ENCODE data around the gene EIF4B. TPM values are rescaled to one million over a fixed set of nuclear protein-coding genes. Genes with fewer than 3 reads are reported as not detected.
A peak's percentile ranks its signal among the peaks of the same experiment; 100 is the strongest.

The EIF4B gene
- total RNA-seq, 1 experiment from 2014 or later, result 809 TPM

GRCh38 chr12:53048780-53049401 is 42.6 kb downstream of the EIF4B start:
- Histone ChIP-seq H3K4me1 (ENCODE audit: control insufficient read depth in 1 of 2, insufficient read depth in 2 of 2, low read length in 2 of 2) (peaks cover 71 to 95% of the 10 kb centered on the region in 2 experiments), H3K4me2 (ENCODE audit: low read length) (peak overlapping the region; percentile 97), H3K9me3 (ENCODE audit: control insufficient read depth in 1 of 2, insufficient read depth in 1 of 2, low read depth in 1 of 2, low read length in 2 of 2) (no peaks in the 10 kb centered on the region), H3K4me3 (replicated peaks in 1 of 2; ENCODE audit: low read depth in 1 of 2, low read length in 2 of 2) (peak overlapping the region; percentile 53 to 59), H3K27me3 (ENCODE audit: insufficient read depth, low read length) (no peaks in the 10 kb centered on the region), H3K36me3 (ENCODE audit: control insufficient read depth in 1 of 2, insufficient read depth in 2 of 2, low read length in 2 of 2) (no peaks in the 10 kb centered on the region), H3K27ac (ENCODE audit: low read depth, low read length) (peak overlapping the region; percentile 91), H2AFZ (ENCODE audit: low read depth, low read length, poor library complexity, severe bottlenecking) (no peak overlapping the region), H4K20me1 (ENCODE audit: insufficient read depth) (no peaks in the 10 kb centered on the region), H3K79me2 (ENCODE audit: insufficient read depth, low read length) (peaks cover 23% of the 10 kb centered on the region; the same call in 1 of the 2 replicates), H3K9ac (ENCODE audit: low read length) (peak overlapping the region; percentile 75), H3K9me2 (ENCODE audit: insufficient read depth) (no peaks in the 10 kb centered on the region)
- DNase-seq (ENCODE audit: low read depth, low spot score) (no peak), ATAC-seq (no peak)
- POLR2A ChIA-PET, result interaction anchor here (0.8 to 2.3 kb wide), 5 partner anchors 30 to 142 kb away, joined by 3 to 12 read pairs (median 6); partner anchors contain the start of genes CSAD, EIF4B, SPRYD3 and ZNF740
- intact Hi-C loops (cut with micrococcal nuclease), result loop anchor here (5.0 kb wide), 2 partner anchors 42 to 318 kb away; partner anchors contain the start of gene EIF4B
- BruUV-seq (replicated peaks), result no TSS peak
- CTCF ChIA-PET, result interaction anchor here (0.7 to 2.8 kb wide), 10 partner anchors 9 to 164 kb away, joined by 3 to 20 read pairs (median 7); partner anchors contain the start of genes CSAD and ZNF740
- RAD21 ChIA-PET (ENCODE audit: low non-redundant PET in 1 of 2, low total read pairs in 2 of 2, uncharacterized antibody in 2 of 2, unreplicated experiment in 2 of 2), result interaction anchor here (0.6 to 2.1 kb wide), 3 partner anchors 12 to 88 kb away, joined by 4 to 7 read pairs (median 5); no protein-coding TSS in a partner anchor
- TF ChIP-seq CEBPB (IDR thresholded peaks at IDR 0.05; ENCODE audit: low read depth), result no peak
- TF ChIP-seq ATF3 (IDR thresholded peaks at IDR 0.05), result no peak
- TF ChIP-seq ZFX (IDR thresholded peaks at IDR 0.05), result 0 out of 2 replicates have a peak, but pooled peaks have one; percentile 62

GRCh38 chr12:53049571-53050318 is 43.5 kb downstream of the EIF4B start, which contains the start of gene TNS2:
TNS2 (plus strand) TSS chr12:53050065; CDS start chr12:53050186, 121 bp downstream.
- Histone ChIP-seq H3K9me3 (ENCODE audit: control insufficient read depth in 1 of 2, insufficient read depth in 1 of 2, low read depth in 1 of 2, low read length in 2 of 2) (no peaks in the 10 kb centered on the region), H2AFZ (ENCODE audit: low read depth, low read length, poor library complexity, severe bottlenecking) (no peak within 1 kb of the TSS), H3K4me1 (ENCODE audit: control insufficient read depth in 1 of 2, insufficient read depth in 2 of 2, low read length in 2 of 2) (peaks cover 68 to 94% of the 10 kb centered on the region in 2 experiments), H3K4me2 (ENCODE audit: low read length) (peak within 1 kb of the TSS; percentile 97), H3K9ac (ENCODE audit: low read length) (peak within 1 kb of the TSS; percentile 75), H3K27me3 (ENCODE audit: insufficient read depth, low read length) (no peaks in the 10 kb centered on the region), H3K36me3 (ENCODE audit: control insufficient read depth in 1 of 2, insufficient read depth in 2 of 2, low read length in 2 of 2) (no peaks in the 10 kb centered on the region), H3K27ac (ENCODE audit: low read depth, low read length) (peak within 1 kb of the TSS; percentile 91), H3K9me2 (ENCODE audit: insufficient read depth) (no peaks in the 10 kb centered on the region), H3K4me3 (replicated peaks in 1 of 2; ENCODE audit: low read depth in 1 of 2, low read length in 2 of 2) (peak within 1 kb of the TSS; percentile 53 to 59), H3K79me2 (ENCODE audit: insufficient read depth, low read length) (peaks cover 23% of the 10 kb centered on the region; the same call in 1 of the 2 replicates), H4K20me1 (ENCODE audit: insufficient read depth) (no peaks in the 10 kb centered on the region)
- DNase-seq (ENCODE audit: low read depth, low spot score), result no peak
- ChIA-PET POLR2A (interaction anchor here (2.1 kb wide), 1 partner anchor 49 kb away, joined by 6 read pairs; no protein-coding TSS in a partner anchor), CTCF (interaction anchor here (1.5 to 2.8 kb wide), 3 partner anchors 12 to 148 kb away, joined by 5 to 20 read pairs (median 8); no protein-coding TSS in a partner anchor), RAD21 (ENCODE audit: low non-redundant PET in 1 of 2, low total read pairs in 2 of 2, uncharacterized antibody in 2 of 2, unreplicated experiment in 2 of 2) (no interaction called here)
- intact Hi-C loops (cut with micrococcal nuclease), result loop anchor here (5.0 kb wide), 2 partner anchors 42 to 318 kb away; partner anchors contain the start of gene EIF4B
- TF ChIP-seq TCF7L2 (IDR thresholded peaks at IDR 0.05; ENCODE audit: borderline replicate concordance, extremely low read depth, insufficient read depth, insufficient read length), result peak; percentile 22
- no peak for TF ChIP-seq ZNF274 (IDR thresholded peaks at IDR 0.05; ENCODE audit: low read depth, low read length)
- BruUV-seq (replicated peaks), result no TSS peak
- no peak for ATAC-seq

Data from HCT116 (cell line).